GM21526 (cell line): ENCODE results near the gene TSPAN9.

Experiments used
- ATAC-seq: cut with Tn5 transposase; IDR thresholded peaks from one replicate; pipeline ENCODE4 v1.9.1; 2021; ENCODE audit warnings: moderate library complexity; ENCODE audit not compliant: unreplicated experiment, low FRiP score

The TSPAN9 gene

DNA sequence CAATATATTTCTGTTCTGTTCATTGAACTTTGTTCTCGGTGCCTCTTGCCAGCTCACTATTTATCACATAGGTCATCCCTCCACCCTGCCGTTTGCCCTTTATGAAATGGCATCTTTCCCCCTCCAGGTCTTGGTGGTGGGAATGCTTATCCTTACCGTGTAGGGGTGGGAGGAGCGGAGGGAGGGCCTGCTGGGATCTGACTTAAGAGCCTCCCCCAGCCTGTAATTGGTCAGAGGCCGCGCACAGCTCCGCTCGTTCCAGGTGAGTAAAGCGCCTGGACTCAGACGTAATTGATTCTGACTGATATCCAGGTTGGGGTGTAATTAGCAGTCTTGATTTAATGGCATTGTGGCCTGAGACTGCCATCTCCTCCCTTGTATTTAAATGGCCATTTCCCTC lies 185.3 kb downstream of the TSPAN9 start:
- no peak for ATAC-seq

DNA sequence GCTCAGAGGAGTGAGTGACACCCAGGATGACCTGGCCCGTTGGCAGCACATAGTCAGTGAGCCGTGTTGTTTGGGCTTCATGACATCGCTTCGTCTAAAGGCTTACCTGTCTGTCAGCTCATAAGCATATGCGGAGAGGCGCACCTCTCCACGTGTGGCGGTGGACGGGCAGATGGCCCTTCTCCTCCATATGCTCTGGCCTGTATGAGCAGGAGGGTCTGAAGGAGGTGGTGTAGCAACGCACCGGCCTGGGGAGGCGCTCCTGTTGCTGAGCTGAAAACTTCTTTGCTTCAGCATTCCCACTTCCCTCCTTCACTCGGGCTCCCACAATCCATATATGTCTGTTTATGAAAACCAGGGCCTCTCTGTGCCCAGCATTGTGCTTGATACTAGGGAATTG lies 186.1 kb downstream of the TSPAN9 start:
- no peak for ATAC-seq

GRCh38 chr12:3263939-3264922 lies 187.1 kb downstream of the TSPAN9 start:
- ATAC-seq, result no peak

DNA sequence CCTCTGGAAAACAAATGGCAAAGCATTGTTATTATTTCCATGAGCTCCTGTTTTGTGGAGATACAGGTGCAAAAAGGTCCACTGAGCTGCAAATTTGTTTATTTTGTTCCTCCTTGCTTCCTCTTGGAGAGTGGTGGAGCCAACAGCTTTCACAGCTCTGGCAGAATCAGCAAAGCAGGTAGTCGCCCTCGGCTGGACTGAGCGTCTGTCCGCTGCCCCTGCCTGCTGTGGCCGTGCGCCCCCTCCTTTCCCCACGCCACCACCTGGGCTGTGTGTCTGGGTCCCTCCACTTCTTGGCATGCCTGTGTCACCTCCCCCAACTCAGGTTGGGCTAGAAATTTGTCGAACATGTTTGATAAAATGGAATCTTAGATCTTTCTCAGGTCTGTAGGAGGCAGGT lies 188.2 kb downstream of the TSPAN9 start:
- no peak for ATAC-seq

DNA sequence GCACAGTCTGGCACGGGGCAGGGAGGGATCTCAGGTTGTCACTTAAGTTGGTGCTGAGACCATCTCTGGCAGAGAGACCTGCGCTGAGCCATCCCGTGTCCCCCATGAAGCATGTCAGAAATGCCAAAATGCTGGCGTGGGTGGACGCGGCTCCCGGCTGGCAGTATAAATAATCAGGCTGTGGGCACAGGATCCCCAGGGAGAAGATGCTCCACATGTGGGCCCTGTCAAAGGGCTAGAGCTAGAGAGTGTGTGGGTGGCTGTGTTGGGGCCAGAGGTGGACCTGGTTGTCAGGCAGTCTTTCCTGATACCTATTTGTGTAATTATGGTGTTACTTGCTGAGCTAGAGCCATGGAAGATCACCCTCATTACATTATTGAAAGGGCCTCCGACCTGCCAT lies 189.5 kb downstream of the TSPAN9 start:
- ATAC-seq, result no peak

- ATAC-seq, result no peak
These were observed 190.5 kb downstream of the TSPAN9 start for GRCh38 chr12:3267690-3268089.

DNA sequence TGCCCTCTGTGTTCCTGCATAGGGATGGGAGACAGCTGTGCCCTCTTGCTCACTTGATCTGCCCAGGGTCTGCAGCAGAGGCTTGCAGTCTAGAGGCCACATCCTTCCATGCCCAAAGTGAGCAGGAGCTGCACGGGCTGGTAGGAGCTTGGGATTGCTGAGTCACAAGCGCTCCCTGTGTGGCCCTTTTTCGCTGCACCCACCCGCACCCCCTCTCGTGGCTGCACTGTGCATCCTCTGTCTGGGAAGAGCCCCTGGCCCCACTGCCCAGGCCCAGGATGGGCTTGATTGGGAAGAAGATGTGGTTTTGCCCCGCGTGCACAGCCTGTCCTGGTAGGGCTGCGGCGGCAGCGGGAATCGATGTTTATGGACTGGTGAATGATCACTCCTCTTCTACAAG lies 192.4 kb downstream of the TSPAN9 start:
- ATAC-seq, result no peak

- no peak for ATAC-seq
These were observed 194.0 kb downstream of the TSPAN9 start for GRCh38 chr12:3271146-3271545.

- no peak for ATAC-seq
These were observed 194.5 kb downstream of the TSPAN9 start for GRCh38 chr12:3271639-3272038.

DNA sequence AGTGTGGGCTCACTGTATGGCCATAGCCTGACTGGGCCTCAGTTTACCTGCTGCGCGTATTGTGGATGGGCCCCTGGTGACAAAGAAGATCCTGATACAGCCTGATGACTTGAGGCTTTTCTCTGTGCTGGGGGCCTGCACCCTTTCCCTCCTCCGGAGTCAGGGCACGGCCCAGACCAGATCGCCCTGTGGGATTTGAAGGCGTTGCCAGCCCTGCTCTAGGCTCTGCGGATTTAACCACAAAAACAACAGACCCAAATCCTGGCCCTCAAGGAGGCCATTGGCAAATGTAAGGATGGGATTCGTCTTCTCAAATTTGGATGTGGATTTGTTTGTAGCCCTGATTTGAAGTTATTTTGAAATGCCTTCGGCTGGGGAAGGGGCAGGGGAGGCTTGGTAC lies 195.8 kb downstream of the TSPAN9 start:
- ATAC-seq, result no peak

DNA sequence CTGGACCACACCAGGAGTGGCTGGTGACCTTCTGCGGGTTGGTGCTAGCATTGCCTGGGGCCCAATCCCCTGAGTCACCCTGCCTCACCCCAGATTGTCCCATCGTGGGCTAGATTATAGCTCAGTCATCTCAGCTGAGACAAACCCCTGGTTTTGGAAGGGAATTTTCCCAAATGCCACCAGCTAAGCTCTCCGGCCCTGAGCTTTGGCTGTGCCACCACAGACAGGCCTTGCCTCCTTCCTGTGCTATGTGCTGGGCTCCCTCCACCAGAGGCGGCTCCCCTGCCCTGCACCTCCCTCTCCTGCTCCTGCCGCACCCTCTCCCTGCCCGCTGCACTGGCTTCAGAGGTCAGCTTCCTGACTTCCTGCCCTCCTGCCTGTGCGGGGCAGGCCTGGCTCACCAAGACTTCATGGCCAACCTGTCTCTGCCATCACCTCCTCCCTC lies 196.3 kb downstream of the TSPAN9 start:
- no peak for ATAC-seq

GRCh38 chr12:3274664-3275063 lies 197.5 kb downstream of the TSPAN9 start:
- no peak for ATAC-seq

- ATAC-seq, result no peak
These were observed 198.2 kb downstream of the TSPAN9 start for GRCh38 chr12:3275171-3276041.

DNA sequence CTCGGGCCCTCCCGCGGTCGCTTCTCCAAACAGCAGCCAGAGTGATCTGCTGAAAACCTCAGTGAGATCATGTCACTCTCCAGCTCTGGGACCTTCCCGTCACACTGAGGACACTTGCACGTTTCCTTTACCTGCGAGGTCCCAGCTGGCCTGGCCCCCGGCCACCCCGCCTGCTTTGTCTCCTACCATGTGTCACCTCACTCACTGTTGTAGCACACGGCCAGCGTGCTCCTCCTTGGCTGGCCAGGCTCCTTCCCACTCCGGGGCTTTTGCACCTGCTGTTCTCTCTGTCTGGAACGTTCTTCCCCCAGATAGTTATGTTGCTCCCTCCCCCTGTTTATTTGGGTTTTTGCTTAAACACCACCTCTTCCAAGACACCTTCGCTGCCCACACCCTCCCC lies 199.0 kb downstream of the TSPAN9 start:
- no peak for ATAC-seq

DNA sequence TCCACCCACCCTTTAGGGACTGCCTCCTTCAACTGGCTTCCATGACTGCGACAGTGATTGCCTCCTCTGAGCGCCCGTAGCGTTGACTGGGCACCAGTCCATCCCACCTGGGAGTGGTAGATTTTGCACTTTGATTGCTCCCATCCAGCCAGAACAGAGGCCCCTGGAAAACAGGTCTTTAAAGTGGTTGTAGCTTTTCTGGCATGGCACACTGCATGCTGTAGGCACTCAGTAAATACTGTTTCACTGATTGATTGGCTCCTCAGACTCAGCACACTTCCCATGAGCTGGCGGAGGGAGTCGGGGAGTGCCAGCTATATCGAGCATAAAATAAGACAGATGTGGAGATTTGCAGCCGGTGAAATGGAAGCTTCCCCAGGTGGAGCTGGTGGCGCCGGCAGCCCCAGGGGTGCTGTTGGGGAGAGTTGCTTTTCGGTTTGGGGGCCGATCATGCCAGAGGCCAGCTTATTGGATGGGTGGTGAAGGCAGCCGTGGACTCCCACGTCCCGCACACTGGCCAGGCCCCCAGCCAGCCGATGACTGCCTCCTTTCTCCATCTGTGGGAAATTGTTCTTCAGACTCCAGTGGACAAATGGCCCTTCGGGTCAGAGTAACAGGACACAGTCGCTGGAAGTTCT lies 200.2 kb downstream of the TSPAN9 start:
- ATAC-seq, result no peak

DNA sequence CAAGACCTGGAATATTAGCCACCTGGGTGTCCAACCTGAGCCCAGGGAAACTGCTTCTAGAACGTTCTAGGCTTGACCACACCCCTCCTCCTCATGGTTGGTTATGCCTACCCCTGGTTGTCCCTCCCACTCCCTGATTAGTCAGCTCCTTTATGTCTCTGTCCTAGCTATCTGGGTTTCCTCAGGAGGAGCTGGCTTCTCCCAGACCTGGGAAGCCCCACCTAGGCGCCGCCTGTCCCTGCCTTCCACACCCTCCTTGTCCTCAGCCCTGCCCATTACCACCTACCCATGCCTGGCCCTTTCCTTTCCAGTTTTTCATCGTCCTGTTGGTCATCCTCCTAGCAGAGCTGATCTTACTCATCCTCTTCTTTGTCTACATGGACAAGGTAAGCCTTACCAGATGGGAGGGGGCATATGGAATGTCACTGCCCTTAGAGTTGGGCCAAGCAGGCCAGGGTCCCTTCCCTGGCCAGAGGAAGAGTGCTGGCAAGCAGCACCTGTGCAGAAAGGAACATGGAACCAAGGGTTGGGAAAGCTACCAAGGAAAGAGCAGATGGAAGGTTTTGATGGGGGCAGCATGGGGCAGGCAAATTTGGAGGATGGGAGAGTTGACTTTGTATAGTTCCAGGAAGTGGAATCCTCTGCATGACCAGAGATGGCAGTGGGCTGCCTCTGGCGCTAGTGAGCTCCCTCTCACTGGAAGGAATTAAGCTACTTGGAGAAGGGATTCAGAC lies 201.7 kb downstream of the TSPAN9 start:
- ATAC-seq, result no peak

DNA sequence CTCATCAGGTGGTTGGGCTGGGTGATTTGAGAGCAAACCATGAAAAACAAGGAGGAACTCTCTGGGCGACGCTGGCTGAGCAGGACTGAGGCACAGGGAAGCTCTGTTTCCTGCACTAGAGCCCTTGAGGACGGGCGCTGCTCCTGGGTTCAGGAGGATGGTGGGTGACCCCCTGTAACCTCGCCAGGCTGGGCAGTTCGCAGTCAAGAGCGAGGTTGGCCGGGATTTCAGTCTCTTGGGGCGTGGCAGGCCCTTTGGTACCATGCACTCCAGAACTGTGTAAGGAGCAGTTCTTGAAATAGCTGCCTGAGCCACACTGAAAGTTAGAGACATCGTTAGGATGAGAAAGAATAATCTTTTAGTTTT lies 202.2 kb downstream of the TSPAN9 start:
- ATAC-seq, result no peak

- no peak for ATAC-seq
These were observed 202.7 kb downstream of the TSPAN9 start for GRCh38 chr12:3279832-3280231.

GRCh38 chr12:3280967-3281366 lies 203.8 kb downstream of the TSPAN9 start:
- no peak for ATAC-seq
